ENCODE results near the gene USP12. TPM values are rescaled to one million over a fixed set of nuclear protein-coding genes. Genes with fewer than 3 reads are reported as not detected.
"Not testable (repeated sequence)": the region's sequence is repeated elsewhere in the genome, so short reads cannot be mapped to it uniquely, and the experiment has no call there.

The USP12 gene, protein sequence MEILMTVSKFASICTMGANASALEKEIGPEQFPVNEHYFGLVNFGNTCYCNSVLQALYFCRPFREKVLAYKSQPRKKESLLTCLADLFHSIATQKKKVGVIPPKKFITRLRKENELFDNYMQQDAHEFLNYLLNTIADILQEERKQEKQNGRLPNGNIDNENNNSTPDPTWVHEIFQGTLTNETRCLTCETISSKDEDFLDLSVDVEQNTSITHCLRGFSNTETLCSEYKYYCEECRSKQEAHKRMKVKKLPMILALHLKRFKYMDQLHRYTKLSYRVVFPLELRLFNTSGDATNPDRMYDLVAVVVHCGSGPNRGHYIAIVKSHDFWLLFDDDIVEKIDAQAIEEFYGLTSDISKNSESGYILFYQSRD
- 34.2 and 40.7 TPM in 2 replicates for total RNA-seq

DNA sequence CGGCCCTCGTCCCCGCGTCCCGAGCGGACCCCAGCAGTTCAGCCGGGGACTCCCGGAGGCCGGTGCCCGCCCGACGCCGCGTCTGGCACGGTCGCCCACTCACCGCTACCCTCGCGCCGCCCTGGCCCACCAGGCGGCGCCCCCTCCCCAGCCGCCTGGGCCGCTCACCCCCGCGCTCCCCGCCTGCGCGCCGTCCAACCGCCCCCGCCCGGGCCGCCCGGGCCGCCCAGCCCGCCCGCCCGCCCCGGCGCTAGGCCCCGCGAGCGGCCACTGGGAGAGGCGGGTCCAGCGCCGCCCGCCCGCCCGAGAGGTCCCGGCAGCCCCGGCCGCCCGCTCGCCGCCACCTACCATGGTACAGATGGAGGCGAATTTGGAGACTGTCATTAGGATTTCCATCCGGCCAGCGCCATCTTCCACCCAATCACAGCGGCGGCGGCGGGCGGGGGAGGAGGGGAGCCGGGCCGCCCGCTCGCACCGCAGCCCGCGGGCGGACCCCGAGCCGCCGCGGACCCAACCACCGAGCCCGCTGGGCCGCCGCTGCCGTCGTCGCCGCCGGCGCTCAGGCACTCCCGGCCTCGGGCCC is at the start of gene USP12:
USP12 (minus strand) TSS at position 568 of the 583 bp plus-strand sequence; CDS start at position 396, 172 bp downstream.
- DNase-seq (ENCODE audit: low read depth, low spot score) = no peak

DNA sequence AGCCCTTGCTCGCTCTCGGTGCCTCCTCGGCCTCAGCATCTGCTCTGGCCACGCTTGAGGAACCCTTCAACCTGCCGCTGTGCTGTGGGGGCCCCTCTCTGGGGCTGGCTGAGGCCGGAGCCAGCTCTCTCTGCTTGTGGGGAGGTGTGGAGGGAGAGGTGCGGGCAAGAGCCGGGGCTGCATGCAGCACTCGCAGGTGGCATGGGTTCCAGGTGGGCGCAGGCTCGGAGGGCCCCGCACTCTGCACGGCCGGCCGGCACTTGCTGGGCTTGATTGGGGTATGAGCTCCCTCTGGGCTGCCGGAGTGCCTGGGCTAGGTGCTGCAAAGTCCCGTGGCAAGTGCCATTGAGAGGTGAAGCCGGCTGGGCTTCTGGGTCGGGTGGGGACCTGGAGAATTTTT is 48.0 kb upstream of the USP12 start:
- no peak for DNase-seq (ENCODE audit: low read depth, low spot score)

DNA sequence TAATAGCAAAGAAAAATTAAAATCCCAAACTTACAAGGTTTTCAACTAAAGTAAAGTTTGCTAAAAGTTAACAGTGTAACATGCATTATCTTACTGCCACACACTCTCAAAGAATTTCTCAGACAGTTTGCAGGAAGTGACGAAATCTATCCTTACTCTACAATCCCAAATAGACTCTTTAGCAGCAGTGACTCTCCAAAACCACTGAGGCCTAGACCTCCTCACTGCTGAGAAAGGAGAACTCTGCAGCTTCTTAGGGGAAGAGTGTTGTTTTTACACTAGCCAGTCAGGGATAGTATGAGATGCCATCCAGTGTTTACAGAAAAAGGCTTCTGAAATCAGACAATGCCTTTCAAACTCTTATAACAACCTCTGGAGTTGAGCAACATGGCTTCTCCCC is 47.2 kb upstream of the USP12 start:
- DNase-seq (ENCODE audit: low read depth, low spot score) = not testable (repeated sequence)

DNA sequence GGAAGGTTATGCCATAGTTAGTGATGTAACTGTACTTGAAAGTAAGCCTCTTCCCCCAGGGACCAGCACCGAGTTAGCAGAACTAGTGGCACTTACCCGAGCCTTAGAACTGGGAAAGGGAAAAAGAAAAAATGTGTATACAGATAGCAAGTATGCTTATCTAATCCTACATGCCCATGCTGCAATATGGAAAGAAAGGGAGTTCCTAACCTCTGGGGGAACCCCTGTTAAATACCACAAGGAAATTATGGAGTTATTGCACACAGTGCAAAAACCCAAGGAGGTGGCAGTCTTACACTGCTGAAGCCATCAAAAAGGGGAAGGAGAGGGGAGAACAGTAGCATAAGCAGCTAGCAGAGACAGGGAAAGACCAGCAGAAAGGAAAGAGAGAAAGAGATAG is 46.2 kb upstream of the USP12 start:
- DNase-seq (ENCODE audit: low read depth, low spot score) = not testable (repeated sequence)

DNA sequence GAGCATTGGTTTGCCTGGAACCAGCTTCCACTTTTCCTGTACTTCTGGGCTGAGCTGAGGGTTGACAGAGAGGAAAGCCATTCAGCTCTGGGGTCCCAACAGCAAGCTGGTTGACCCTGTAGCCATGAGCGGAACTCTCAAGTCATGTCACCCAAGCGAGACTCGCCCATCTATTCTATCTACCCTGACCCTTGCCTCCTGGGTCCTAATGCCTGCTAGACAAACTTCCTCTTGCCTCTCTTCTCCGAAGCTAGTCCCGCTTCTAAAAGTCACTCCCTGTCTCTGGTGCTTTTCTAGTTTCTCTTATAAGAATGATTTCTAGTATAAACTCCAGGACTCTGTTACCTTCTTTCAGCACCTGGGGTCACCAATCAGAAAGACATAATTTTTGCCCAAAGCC is 41.8 kb upstream of the USP12 start:
- DNase-seq (ENCODE audit: low read depth, low spot score) = not testable (repeated sequence)

DNA sequence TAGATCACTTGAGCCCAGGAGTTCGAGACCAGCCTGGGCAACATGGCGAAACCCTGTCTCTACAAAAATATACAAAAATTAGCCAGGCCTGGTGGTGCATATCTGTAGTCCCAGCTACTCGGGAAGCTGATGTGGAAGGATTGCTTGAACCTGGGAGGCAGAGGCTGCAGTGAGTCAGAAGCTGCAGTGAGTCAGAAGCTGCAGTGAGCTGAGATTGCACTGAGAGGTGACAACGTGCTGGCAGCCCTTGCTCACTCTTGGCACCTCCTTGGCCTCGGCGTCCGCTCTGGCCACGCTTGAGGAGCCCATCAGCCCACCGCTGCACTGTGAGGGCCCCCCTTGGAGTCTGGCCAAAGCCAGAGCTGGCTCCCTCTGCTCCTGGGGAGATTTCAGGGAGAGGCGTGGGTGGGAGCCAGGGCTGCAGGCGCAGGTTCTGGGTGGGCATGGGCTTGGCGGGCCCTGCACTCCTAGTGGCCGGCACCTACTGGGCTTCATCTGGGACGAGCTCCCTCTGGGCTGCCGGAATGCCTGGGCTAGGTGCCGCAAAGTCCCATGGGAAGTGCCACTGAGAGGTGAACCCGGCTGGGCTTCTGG is 40.3 kb upstream of the USP12 start:
- no peak for DNase-seq (ENCODE audit: low read depth, low spot score)

DNA sequence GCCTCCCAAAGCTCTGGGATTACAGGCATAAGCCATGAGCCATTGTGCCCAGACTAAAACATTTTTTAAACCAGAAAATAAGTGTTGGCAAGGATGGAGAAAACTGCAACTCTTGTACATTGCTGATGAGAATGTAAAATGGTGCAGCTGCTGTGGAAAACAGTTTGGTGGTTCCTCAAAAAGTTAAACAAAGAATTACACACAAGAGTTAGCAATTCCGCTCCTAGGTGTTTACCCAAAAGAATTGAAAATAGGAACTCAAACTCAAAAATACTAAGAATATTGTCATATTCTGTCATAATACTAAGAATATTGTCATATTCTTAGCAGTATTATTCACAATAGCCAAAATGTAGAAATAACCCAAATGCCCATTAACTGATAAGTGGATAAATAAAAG is 39.7 kb upstream of the USP12 start:
- no peak for DNase-seq (ENCODE audit: low read depth, low spot score)

DNA sequence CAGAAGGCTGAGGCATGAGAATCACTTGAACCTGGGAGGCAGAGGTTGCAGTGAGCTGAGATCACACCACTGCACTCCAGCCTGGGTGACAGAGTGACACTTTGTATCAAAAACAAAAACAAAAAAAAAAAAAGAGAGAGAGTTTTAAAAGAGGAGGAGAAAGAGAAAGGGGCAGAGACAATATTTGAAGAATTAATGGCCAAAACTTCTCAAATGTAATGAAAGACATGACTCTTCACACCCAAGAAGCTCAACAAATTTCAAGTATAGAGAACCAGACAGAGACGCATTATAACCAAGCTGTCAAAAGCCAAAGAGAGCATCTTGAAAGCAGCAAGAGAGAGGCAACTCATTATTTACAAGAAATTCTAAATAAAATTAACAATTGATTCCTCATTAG is 36.9 kb upstream of the USP12 start:
- DNase-seq (ENCODE audit: low read depth, low spot score) = no peak

DNA sequence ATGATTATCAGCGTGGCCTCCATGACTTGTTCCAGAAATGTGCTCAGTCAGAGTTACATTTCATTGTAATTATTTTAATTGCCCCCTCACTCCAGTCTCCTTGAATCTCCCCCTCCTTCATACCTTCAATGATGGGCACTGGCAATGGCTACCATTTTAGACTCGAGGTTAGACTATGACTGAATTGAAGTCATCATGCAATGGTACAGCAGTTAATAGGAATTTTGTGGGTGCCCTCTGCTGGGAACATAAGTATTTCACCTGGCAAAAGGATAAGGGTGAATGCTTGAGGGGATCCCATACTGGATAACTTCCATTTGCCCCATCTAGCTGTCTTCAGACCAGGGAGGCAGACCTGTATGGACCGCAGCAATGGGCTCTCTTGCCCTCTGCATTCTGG is 32.2 kb upstream of the USP12 start:
- DNase-seq (ENCODE audit: low read depth, low spot score) = no peak

DNA sequence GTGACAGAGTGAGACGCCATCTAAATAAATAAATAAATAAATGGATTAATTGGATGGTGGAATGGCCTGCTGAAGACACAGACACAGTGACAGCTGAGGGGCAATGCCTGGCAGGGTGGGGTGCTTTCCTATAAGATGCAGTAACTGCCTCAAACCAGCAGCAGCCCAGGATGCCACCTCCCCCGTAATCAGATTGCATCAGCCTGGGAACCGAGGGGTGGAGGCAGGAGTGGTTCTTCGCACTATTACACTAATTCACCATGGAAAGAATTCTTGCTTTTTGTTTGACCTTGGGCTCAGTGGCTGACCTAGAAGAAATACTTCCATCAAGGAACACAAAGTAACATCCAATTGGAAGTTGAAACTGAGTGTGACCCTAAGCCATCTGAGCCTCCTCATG is 31.6 kb upstream of the USP12 start:
- DNase-seq (ENCODE audit: low read depth, low spot score) = no peak

DNA sequence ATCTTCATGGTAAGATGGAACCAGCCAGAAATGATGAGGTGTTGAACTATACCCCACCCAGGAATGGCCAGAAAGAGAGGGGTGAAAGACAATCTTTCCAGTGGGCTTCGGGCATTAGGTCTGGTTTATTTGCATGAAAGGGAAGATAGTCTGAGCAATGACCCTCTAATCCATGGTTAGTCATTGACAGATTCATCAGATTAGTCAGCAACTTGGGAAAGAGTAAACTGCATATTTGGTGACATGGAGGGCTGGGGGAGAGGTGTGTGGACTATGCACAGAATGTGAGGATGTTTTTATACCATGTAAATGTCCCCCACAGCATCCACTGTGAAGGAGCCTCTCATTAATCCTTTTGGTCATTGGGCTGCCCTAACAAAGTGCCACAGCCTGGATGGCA is 30.1 kb upstream of the USP12 start:
- DNase-seq (ENCODE audit: low read depth, low spot score) = no peak

DNA sequence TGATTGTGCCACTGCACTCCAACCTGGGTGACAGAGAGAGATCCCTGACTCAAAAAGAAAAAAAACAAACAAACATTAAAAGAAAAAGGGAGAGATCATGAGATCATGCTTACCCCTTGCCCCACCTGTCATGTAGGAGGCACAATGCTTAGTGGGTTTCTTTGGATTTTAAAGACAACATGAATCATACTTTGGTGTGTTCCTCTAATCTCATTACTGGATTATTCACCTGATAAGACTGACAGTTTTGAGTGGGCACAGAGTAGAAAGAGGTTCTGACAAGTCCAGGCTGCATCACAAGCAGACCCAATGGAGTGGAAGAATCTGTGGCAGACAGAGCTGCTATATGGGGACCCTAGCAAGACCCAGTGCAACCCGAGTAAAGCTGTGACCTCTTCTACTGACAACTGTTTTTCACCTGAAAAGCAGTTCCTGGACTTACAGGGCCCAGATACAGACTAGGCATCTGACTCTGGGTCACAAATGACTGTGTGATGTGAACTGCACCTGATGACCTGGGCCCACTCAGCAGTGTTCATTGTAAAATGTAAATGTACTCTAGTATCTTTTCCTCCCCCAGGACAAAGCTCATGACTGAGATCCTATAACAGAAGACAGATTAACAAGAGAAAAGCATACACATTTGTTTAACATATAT is 28.9 kb upstream of the USP12 start:
- DNase-seq (ENCODE audit: low read depth, low spot score) = no peak

DNA sequence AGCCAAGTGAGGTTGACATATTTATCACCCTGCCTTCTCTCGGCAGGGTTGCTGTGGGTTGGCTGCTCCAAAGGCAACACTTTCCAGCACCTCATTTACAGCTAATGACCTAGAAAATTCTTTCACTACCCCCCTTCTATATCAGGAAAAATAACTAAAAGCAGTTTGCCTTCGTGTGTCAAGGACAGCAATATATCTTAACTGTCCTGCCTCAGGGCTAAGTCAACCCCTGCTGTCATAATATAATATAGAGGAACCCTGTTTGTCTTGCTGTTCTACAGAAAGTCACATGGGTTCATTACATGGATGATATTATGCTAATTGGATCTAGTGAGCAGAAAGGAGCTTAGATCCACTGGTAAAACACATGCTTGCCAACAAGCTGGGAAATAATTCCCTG is 28.1 kb upstream of the USP12 start:
- DNase-seq (ENCODE audit: low read depth, low spot score) = no peak

DNA sequence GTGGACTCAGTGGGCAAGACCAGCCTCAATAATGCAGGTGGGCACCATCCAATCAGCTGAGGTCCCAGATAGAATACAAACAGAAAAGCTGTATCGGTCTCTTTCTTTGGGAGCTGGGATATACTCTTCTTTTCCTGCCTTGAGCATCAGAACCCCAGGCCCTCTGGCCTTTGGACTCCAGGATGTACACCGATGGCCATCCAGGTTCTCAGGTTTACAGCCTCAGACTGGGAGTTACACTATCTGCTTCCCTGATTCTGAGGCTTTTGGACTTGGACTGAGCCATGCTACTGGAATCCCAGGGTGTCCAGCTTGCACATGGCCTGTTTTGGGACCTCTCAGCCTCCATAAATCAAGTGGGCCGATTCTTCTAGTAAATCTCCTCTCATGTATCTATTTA is 27.6 kb upstream of the USP12 start:
- no peak for DNase-seq (ENCODE audit: low read depth, low spot score)

DNA sequence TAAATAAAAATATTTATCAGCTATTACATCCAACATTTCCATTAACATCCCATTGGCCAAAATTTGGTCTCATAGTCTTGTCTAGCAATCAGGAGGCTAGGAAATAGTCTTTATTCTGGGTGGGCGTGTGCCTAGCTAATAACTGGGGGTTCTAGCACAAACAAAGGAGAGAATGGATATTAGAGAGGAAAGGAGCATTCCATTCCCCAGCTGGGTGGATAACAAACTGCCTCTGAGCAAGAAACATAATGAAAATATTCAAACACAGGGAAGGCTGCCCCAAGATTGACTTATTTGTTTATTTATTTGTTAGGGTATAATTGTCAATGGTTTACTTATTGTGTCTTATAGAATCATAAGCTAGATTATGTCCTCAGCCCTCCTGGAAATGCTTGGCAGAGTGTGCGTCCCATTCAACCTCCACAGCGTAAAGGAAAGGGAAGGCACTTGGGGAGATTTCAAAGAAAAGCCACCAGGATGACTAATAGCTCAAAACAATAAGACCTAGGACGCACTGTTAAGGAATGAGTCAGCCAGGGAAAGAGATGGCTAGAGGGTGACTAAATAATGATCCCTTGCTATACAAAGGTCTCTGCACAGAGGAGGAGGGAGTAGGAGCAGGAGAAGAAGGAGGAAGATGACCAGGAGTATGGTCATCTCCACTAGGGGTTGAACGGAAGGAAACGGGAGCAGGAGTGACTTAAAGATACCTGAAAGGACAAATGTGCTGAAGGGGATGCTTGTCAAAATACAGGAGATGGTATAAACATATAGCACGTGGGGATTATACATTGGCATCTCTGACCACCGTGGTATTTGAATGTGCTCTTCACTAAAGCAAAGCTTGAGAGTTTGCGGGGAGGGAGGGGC is 23.5 kb upstream of the USP12 start:
- DNase-seq (ENCODE audit: low read depth, low spot score) = peak; percentile 90

DNA sequence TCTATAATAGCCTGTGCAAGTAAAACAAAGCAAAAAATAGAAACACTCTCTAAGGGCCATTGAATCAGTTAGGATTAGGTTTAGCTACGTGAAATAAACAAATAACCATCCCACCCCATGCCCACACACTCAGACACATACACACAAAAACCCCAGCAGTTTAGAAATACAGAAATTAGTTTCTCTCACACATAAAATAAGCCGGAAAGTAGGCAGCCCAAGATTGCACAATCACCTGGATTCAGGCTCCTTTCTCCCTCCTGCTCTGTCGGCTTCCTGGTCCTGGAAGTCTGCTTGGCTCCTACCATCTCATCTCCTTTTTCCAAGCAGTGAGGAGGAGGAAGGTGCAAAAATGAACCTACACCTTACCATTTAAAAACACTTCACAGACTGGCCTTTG is 22.6 kb upstream of the USP12 start:
- DNase-seq (ENCODE audit: low read depth, low spot score) = no peak

DNA sequence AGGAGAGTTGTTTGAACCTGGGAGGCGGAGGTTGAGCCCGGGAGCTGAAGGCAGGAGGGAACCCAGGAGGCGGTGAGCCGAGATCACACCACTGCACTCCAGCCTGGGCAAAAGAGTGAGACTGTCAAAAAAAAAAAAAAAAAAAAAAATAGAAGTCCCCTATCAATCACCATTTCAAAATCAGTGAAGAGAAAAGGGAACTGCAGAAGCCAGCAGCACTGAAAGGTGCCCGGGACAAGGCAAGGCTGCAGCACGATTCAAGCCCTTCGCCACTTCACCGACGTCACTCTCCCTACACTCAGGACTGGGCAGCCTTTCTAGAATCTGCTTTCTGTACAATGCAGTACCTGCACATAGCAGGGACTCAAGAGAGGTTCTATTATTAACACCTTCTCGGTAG is 21.9 kb upstream of the USP12 start:
- DNase-seq (ENCODE audit: low read depth, low spot score) = no peak

DNA sequence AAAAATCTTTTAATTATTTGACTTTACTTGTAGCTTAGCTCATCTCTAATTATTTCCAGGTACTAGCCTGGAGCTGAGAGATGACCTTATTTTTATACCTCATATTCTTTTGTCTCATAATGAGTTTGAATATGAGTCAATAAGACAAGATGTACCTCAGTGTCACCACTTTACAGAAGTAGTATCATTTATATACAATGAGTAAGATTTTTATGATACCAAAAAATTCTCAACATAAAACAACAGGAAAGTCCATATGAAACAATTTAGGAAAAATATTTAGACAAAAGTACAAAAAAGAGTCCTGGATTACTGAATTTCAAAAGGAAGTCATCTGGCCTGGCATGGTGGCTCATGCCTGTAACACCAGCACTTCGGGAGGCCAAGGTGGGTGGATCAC is 21.4 kb upstream of the USP12 start:
- DNase-seq (ENCODE audit: low read depth, low spot score) = no peak

DNA sequence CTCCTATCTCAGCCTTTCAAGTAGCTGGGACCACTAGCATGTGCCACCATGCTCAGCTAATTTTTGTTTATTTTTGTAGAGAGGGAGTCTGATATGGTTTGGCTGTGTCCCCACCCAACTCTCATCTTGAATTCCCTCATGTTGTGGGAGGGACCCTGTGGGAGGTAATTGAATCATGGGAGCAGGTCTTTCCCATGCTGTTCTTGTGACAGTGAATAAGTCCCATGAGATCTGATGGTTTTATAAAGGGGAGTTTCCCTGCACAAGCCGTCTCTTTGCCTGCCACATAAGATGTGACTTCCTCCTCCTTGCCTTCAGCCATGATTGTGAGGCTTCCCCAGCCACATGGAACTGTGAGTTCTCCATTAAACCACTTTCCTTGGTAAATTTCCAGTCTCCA is 20.8 kb upstream of the USP12 start:
- DNase-seq (ENCODE audit: low read depth, low spot score) = not testable (repeated sequence)

DNA sequence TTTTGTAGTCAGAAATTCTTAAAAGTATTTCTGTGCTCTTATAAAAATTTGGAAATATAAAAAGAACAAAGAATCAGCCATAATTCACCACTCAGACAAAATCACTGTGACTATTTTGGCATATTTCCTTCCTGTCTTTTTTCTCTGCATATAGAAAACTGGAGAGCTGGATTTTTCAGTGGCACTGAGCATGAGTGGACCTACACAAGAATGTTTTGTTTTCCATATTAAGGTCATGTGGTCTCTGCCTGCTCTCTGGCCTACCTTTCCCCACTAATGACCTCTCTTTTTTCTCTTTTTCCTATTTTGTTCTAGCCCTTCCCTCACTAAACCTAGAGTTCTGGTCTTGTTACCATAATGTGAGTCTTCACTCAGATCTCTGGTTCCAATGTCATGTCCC is 17.6 kb upstream of the USP12 start:
- DNase-seq (ENCODE audit: low read depth, low spot score) = no peak

DNA sequence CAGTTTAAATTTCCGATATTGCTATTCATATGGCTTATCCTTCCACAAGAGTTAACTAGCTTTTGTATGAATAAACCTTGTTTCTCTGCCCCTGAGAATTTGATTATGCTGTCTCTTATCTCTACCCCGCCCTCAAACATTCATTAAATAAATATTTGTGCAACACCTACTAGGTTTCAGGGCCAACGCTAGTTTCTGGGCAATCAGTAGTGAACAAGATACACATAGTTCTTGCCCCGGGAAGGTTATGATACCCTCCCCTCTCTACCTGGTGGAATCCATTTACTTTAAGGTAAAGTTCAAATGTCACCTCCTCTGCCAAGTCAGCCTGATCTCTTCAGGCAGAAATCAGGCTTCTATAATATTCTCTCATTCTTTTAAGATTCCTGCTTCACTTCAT is 16.6 kb upstream of the USP12 start:
- no peak for DNase-seq (ENCODE audit: low read depth, low spot score)

All from pulmonary artery endothelial cell (primary cell).